H9 (cell line): Measurements from ENCODE around the gene JARID2. TPM values are rescaled to one million over a fixed set of nuclear protein-coding genes. Genes with fewer than 3 reads are reported as not detected.

Source experiments
- DNase-seq: peaks from one replicate; pipeline ENCODE4 v3.0.0-alpha.2; 2017
- H2AFZ ChIP-seq: one replicate; pipeline ENCODE4 v1.6.1; 2013; ENCODE audit warnings: mild to moderate bottlenecking, low read length, control low read depth, moderate library complexity
- H2AK5ac ChIP-seq: 2 replicates; pipeline ENCODE4 v1.6.1; 2013; ENCODE audit warnings: low read length, control low read depth, mixed read lengths; ENCODE audit not compliant: insufficient read length
- H2BK120ac ChIP-seq: one replicate; pipeline ENCODE4 v1.6.1; 2013; ENCODE audit warnings: low read depth, mild to moderate bottlenecking, low read length, control low read depth, inconsistent platforms; ENCODE audit not compliant: poor library complexity, severe bottlenecking
- H2BK12ac ChIP-seq: 2 replicates; pipeline ENCODE4 v1.6.1; 2013; ENCODE audit warnings: low read length, control low read depth, mixed read lengths, low read depth; ENCODE audit not compliant: insufficient read length
- H2BK15ac ChIP-seq: 2 replicates; pipeline ENCODE4 v1.6.1; 2013; ENCODE audit warnings: low read depth, low read length, control low read depth
- H2BK20ac ChIP-seq: one replicate; pipeline ENCODE4 v1.6.1; 2013; ENCODE audit warnings: low read depth, mild to moderate bottlenecking, low read length, control low read depth, inconsistent platforms; ENCODE audit not compliant: poor library complexity, severe bottlenecking
- H2BK5ac ChIP-seq: 2 replicates; pipeline ENCODE4 v1.6.1; 2013; ENCODE audit warnings: low read length, control low read depth, mixed read lengths; ENCODE audit not compliant: insufficient read length
- H3K14ac ChIP-seq: 2 replicates; pipeline ENCODE4 v1.6.1; 2013; ENCODE audit warnings: low read length, control low read depth; ENCODE audit not compliant: insufficient read depth
- H3K18ac ChIP-seq: 2 replicates; pipeline ENCODE4 v1.6.1; 2013; ENCODE audit warnings: low read depth, mild to moderate bottlenecking, mixed read lengths, low read length, control low read depth; ENCODE audit not compliant: insufficient read length
- H3K23ac ChIP-seq: 2 replicates; pipeline ENCODE4 v1.6.1; 2013; ENCODE audit warnings: low read length, control low read depth, mixed read lengths, low read depth; ENCODE audit not compliant: insufficient read length
- H3K23me2 ChIP-seq: 2 replicates; pipeline ENCODE4 v1.6.1; 2013; ENCODE audit warnings: low read depth, mild to moderate bottlenecking, mixed read lengths, low read length, control low read depth; ENCODE audit not compliant: insufficient read length, poor library complexity, severe bottlenecking
- H3K27ac ChIP-seq: 2 replicates; pipeline ENCODE4 v1.5.1; 2013; ENCODE audit warnings: low read length, control low read depth, mixed read lengths, low read depth; ENCODE audit not compliant: insufficient read length
- H3K27me3 ChIP-seq: 2 replicates; pipeline ENCODE4 v1.6.1; 2013; ENCODE audit warnings: low read length, control low read depth, inconsistent platforms; ENCODE audit not compliant: insufficient read depth
- H3K4ac ChIP-seq: 2 replicates; pipeline ENCODE4 v1.6.1; 2013; ENCODE audit warnings: low read depth, mild to moderate bottlenecking, control low read depth, inconsistent platforms, low read length, moderate library complexity
- H3K4me1 ChIP-seq: 2 replicates; pipeline ENCODE4 v1.6.1; 2013; ENCODE audit warnings: low read length, control low read depth, inconsistent platforms; ENCODE audit not compliant: insufficient read depth
- H3K4me2 ChIP-seq: 2 replicates; pipeline ENCODE4 v1.6.1; 2013; ENCODE audit warnings: low read length, control low read depth, mixed read lengths; ENCODE audit not compliant: insufficient read length, insufficient read depth
- H3K56ac ChIP-seq: 2 replicates; pipeline ENCODE4 v1.6.1; 2013; ENCODE audit warnings: low read depth, mild to moderate bottlenecking, mixed read lengths, low read length, control low read depth; ENCODE audit not compliant: insufficient read length
- H3K79me1 ChIP-seq: 2 replicates; pipeline ENCODE4 v1.6.1; 2013; ENCODE audit warnings: low read depth, mild to moderate bottlenecking, moderate library complexity, low read length, control low read depth, inconsistent platforms; ENCODE audit not compliant: insufficient read depth, poor library complexity, severe bottlenecking
- H3K79me2 ChIP-seq: 2 replicates; pipeline ENCODE4 v1.6.1; 2013; ENCODE audit warnings: low read length, control low read depth, inconsistent platforms; ENCODE audit not compliant: insufficient read depth
- H3K9ac ChIP-seq: 2 replicates; pipeline ENCODE4 v1.6.1; 2013; ENCODE audit warnings: low read length, control low read depth, mixed read lengths; ENCODE audit not compliant: insufficient read length; ENCODE audit errors: extremely low read depth
- H3K9me3 ChIP-seq: one replicate; pipeline ENCODE4 v1.6.1; 2013; ENCODE audit warnings: low read depth, low read length, inconsistent platforms; ENCODE audit not compliant: control insufficient read depth
- H3T11ph ChIP-seq: one replicate; pipeline ENCODE4 v1.6.1; 2013; ENCODE audit warnings: mild to moderate bottlenecking, low read length, control low read depth, inconsistent platforms
- H4K20me1 ChIP-seq: one replicate; pipeline ENCODE4 v1.6.1; 2013; ENCODE audit not compliant: control insufficient read depth, insufficient read length, insufficient read depth
- H4K5ac ChIP-seq: 2 replicates; pipeline ENCODE4 v1.6.1; 2013; ENCODE audit warnings: low read depth, mild to moderate bottlenecking, mixed read lengths, low read length, control low read depth; ENCODE audit not compliant: insufficient read length
- H4K8ac ChIP-seq: replicated peaks from 2 replicates; pipeline ENCODE4 v1.6.1; 2013; ENCODE audit warnings: low read length, control low read depth, mixed read lengths, low read depth; ENCODE audit not compliant: insufficient read length
- H4K91ac ChIP-seq: 2 replicates; pipeline ENCODE4 v1.6.1; 2013; ENCODE audit warnings: low read depth, mild to moderate bottlenecking, moderate library complexity, mixed read lengths, low read length, control low read depth; ENCODE audit not compliant: insufficient read length
- H3K27ac Mint-ChIP-seq, 3 experiments: 2 replicates in 2 of 3; 3 replicates in 1 of 3; pipeline ENCODE4 v1.8.0; 2020 to 2021; ENCODE audit warnings: mixed read lengths in 3 of 3, mild to moderate bottlenecking in 1 of 3, moderate library complexity in 1 of 3
- H3K27me3 Mint-ChIP-seq: 2 replicates; pipeline ENCODE4 v1.8.0; 2021; ENCODE audit warnings: low read depth, mild to moderate bottlenecking, moderate library complexity, mixed read lengths
- H3K36me3 Mint-ChIP-seq, 3 experiments: 2 replicates in 2 of 3; 3 replicates in 1 of 3; pipeline ENCODE4 v1.8.0; 2020 to 2021; ENCODE audit warnings: low read depth in 3 of 3, mixed read lengths in 3 of 3; ENCODE audit not compliant: insufficient read depth in 1 of 3
- H3K4me1 Mint-ChIP-seq, 2 experiments: 2 replicates each; pipeline ENCODE4 v1.8.0; 2020; ENCODE audit warnings: mixed read lengths in 2 of 2
- H3K4me3 Mint-ChIP-seq, 2 experiments: 2 replicates in 1 of 2; 3 replicates in 1 of 2; pipeline ENCODE4 v1.8.0; 2020 to 2021; ENCODE audit warnings: mild to moderate bottlenecking in 2 of 2, mixed read lengths in 2 of 2, moderate library complexity in 1 of 2
- H3K9me3 Mint-ChIP-seq, 2 experiments: 2 replicates in 1 of 2; 3 replicates in 1 of 2; pipeline ENCODE4 v1.8.0; 2020; ENCODE audit warnings: mild to moderate bottlenecking in 2 of 2, mixed read lengths in 2 of 2, moderate library complexity in 1 of 2
- WGBS: extraction: QIAGEN DNeasy Blood & Tissue Kit; methylation state at CpG from one replicate; pipeline ENCODE4 v1.1.7; 2013; ENCODE audit warnings: missing lambda C conversion rate, low lambda C conversion rate, mixed read lengths; ENCODE audit not compliant: insufficient read length; ENCODE audit errors: extremely low coverage; 5-methylcytosine and 5-hydroxymethylcytosine counted together
- total RNA-seq: library from RNA; stranded (reverse); gene quantifications from 2 replicates; pipeline ENCODE4 v1.2.1, GENCODE V29; 2021
- TF ChIP-seq, protein P1 (sequence below): fragments of 200-600 bp; sonication (generic); conservative IDR thresholded peaks from 3 replicates; pipeline ENCODE4 v1.8.0; 2021; ENCODE audit warnings: antibody characterized with exemption, mild to moderate bottlenecking

The JARID2 gene
- total RNA-seq, 1 experiment from 2014 or later = 174 TPM

DNA sequence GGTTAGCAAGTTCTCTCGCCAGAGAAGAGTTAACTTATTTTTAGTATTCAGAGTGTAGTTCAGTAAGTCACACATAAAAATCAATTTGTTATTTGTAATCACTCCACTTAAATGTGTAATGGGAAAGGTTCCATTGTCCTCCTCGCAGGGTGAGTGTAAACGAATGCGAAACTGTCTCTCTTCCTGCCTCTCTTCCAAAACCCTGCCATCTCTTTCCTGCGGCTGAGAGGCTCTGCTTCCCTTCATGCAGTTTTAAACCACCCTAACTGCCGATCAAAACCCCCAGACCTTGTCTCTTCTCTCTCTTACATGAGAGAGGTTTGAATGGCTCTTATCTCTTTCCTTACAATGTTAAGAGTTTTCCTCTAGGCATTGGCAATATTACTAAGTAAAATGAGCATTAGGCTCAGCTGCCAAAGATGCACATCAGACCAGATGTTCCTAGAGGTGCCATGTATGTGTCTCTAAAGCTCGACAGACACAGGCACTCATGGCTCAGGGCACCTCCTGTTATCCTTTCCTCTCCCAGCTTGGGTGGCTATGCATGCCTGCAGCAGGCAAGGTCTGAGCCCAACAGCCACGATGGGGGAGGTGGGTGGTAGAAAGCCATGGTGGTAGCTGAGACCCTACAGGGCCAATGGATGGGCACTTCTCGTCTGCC is 91.2 kb downstream of the JARID2 start:
- peak; percentile 52 for DNase-seq
- no peaks in the 10 kb centered on the region for H3K79me1 ChIP-seq
- peak overlapping the region; percentile 24 for H3K4me2 ChIP-seq
- TF ChIP-seq, protein P1, sequence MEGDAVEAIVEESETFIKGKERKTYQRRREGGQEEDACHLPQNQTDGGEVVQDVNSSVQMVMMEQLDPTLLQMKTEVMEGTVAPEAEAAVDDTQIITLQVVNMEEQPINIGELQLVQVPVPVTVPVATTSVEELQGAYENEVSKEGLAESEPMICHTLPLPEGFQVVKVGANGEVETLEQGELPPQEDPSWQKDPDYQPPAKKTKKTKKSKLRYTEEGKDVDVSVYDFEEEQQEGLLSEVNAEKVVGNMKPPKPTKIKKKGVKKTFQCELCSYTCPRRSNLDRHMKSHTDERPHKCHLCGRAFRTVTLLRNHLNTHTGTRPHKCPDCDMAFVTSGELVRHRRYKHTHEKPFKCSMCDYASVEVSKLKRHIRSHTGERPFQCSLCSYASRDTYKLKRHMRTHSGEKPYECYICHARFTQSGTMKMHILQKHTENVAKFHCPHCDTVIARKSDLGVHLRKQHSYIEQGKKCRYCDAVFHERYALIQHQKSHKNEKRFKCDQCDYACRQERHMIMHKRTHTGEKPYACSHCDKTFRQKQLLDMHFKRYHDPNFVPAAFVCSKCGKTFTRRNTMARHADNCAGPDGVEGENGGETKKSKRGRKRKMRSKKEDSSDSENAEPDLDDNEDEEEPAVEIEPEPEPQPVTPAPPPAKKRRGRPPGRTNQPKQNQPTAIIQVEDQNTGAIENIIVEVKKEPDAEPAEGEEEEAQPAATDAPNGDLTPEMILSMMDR = no peak
- H3K23me2 ChIP-seq = no peaks in the 10 kb centered on the region
- H3K4ac ChIP-seq = no peak overlapping the region
- no peak overlapping the region for H4K8ac ChIP-seq
- Mint-ChIP-seq H3K27me3 (no peaks in the 10 kb centered on the region; the same call in 1 of the 2 replicates), H3K9me3 (no peaks in the 10 kb centered on the region), H3K36me3 (peaks cover 0 to 6% (median 3%) of the 10 kb centered on the region in 3 experiments; a peak in 2 of 7 replicates), H3K4me3 (peak overlapping the region in 1 of 2 experiments; percentile 33; a peak in 1 of 5 replicates), H3K27ac (peak overlapping the region in 2 of 3 experiments; percentile 5 to 87; a peak in 4 of 7 replicates), H3K4me1 (peaks cover 75 to 76% of the 10 kb centered on the region in 2 experiments)
- no peaks in the 10 kb centered on the region for H4K20me1 ChIP-seq
- peaks cover 24% of the 10 kb centered on the region for H3K4me1 ChIP-seq
- H2BK15ac ChIP-seq = no peak overlapping the region
- no peak overlapping the region for H3K56ac ChIP-seq
- no peak overlapping the region for H3K9ac ChIP-seq
- H3K27me3 ChIP-seq = no peaks in the 10 kb centered on the region
- no peak overlapping the region for H3K27ac ChIP-seq
- H2BK120ac ChIP-seq = no peak overlapping the region
- no peak overlapping the region for H2BK5ac ChIP-seq
- H3K9me3 ChIP-seq = no peaks in the 10 kb centered on the region
- no peak overlapping the region for H3K14ac ChIP-seq
- H2AK5ac ChIP-seq = no peak overlapping the region
- H2BK20ac ChIP-seq = no peak overlapping the region
- no peak overlapping the region for H3T11ph ChIP-seq
- H2BK12ac ChIP-seq = no peak overlapping the region
- no CpG with 5 or more reads among the region's 9 CpGs for WGBS
- no peak overlapping the region for H4K5ac ChIP-seq
- H3K23ac ChIP-seq = no peak overlapping the region
- H2AFZ ChIP-seq = no peak overlapping the region
- H3K18ac ChIP-seq = no peak overlapping the region
- H4K91ac ChIP-seq = no peak overlapping the region
- peaks cover 89% of the 10 kb centered on the region for H3K79me2 ChIP-seq
